GM10266 (cell line): ENCODE data around the gene CXXC5.
A peak's percentile ranks its signal among the peaks of the same experiment; 100 is the strongest.

Experiments
- DNase-seq: peaks from one replicate; pipeline ENCODE4 v3.0.0; 2012; ENCODE audit errors: extremely low spot score
- CTCF ChIP-seq: IDR thresholded peaks from 2 replicates; pipeline ENCODE4 v1.5.1; 2012; ENCODE audit warnings: mild to moderate bottlenecking, low read depth; ENCODE audit not compliant: control insufficient read depth, insufficient read depth; ENCODE audit errors: missing control alignments

CXXC5 gene

DNA sequence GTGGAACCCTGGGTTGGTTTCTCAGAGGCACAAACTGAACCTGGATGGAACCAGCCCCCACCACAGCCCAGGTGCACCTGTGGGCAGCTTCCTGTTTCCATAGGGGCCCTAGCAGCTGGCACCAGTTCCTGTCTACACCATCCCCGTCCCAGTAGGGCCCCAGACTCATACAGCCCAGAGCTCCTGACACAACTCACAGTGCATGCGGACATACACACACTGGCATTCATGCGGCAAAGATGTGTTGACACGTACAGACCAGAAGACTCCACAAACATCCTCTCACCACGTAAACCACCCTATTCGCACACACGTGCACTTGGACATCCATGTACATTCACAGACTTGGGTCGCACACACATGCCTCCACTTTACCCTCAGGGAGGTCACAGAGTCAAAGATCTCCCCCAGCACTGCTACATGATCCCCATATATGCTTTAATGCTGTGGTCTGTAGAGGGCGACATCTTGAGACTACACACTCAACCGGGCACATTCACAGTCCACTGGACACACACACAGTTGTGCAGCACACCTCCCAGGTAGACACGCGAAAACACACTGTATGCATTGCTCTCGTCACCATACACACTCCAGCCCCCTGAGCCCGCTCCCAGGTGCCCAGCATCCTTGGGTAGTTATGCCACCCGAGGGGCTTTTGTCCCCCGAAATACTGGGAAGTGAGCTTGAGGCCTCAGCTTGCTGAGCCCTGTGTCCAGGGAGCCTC lies 22.4 kb downstream of the CXXC5 start:
- peak; percentile 55 for TF ChIP-seq CTCF
- peak; percentile 78 for DNase-seq

DNA sequence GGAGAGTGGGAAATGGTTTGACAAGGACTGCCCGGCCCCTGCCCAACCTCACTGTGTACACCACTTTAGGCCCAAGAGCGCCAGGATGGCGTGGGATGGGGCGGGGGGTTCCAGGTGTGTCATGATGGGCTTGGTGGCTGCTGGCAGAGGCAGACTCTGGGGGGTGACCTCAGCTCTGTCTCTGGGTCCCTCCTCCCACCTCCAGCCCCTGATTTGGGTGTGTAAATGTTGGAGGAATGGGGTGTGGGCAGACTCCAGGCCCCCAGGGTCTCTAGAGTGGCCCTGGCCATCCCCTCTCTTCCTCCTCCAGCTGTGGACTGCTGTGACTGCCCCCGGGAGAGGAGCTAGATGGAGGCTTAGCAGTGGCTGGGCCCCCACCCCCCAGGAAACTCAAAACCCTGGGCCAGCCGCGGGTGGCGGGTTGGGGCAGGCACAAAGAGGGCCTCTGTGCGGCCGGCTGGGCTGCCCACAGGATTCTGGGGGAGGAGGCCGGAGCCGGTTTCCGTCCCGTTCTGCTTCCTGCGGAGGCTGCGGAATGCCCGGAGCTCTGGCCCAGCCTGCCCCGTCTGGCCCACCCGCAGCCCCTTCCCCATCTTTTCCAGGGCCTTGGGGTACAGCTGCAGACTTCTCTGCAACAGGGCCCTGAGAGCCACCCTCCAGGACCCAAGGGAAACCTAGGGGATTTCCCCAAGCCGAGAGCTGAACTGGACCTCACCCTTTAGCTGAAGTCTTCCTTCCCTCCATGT lies 23.1 kb downstream of the CXXC5 start:
- peak; percentile 69 for DNase-seq
- no peak for TF ChIP-seq CTCF

DNA sequence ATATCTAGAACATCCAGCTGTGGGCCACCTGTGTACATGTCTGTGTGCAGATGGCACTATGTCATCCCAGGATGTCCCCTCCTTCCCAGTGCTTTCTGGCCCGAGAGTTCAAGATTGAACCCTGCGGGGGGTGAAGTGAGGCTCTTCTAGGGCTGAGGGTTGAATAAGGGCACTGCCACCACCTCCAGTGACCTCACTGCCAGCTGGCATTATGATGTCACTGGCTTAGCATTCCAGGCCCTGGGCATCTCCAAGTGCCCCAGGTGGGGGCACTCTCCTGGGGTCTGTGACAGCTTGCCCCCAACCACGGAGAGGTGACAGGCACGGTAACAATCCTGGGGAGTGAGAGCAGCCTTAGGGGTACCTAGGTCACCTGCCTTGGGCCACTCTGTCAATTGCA lies 27.1 kb downstream of the CXXC5 start:
- TF ChIP-seq CTCF: no peak
- no peak for DNase-seq

- DNase-seq: no peak
- TF ChIP-seq CTCF: no peak
These were observed 27.7 kb downstream of the CXXC5 start for GRCh38 chr5:139675825-139676224.

DNA sequence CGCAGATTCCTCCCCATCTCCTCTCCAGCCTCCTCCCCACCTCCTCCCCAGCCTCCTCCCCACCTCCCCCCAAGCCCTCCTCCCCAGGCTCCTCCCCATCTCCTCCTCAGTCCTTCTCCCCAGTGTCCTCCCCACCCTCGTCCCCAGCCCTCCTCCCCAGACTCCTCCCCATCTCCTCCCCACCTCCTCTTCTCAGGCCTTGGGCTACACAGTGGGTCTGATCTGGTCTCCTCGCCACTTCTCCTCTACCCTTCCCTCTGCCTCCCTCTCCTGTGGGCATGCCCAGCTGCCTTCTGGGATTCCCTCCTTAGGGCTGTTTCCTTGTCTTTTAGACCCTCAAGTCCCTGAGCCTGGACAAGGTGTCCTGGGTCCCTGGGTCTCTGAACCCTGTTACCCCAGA lies 28.3 kb downstream of the CXXC5 start:
- no peak for DNase-seq
- TF ChIP-seq CTCF: no peak

DNA sequence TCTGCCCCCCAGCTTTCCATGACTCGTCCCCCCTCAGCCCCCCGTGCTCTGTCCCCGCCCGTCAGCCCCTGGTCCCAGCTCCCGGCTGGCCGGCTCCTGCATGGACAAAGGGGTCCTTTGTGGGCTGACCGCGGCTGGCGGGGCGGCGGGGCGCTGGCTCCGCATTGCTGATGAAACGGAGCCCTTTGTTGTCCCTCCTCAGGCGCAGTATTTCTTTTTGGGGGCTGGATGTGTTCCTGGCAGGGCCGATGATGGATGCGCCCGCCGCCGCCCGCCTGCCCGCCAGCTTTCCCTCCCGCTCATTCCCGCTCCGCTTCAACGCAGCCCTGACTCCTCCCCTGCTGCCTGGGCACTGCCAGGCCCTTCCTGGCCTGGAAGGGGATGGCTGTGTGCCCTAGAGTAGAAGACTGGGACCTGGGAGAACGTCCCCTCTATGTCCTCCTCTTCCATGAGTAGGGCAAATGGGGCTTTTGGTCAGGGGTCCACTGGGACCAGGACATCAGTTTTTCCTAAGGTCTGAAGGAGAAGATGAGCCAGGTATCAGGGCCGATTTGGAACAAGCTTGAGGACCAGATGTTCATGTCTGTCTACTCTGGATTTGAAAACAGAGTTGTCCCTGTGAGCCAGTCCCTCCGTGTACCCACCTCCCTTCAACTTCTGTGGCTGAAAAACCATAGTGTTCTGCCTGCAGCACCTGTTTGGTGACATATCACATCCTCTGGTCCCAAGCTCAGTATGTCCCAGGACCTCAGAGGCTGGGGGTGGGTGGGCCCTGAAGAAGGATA lies 29.0 kb downstream of the CXXC5 start:
- no peak for DNase-seq
- no peak for TF ChIP-seq CTCF
